Fibroblast of lung (primary cell): ENCODE data around the gene CTR9. TPM values are rescaled to one million over a fixed set of nuclear protein-coding genes. Genes with fewer than 3 reads are reported as not detected.
A peak's percentile ranks its signal among the peaks of the same experiment; 100 is the strongest.
"Not testable (repeated sequence)": the region's sequence is repeated elsewhere in the genome, so short reads cannot be mapped to it uniquely, and the experiment has no call there.

ENCODE experiments used
- DNase-seq, 2 donors: peaks; one replicate each; pipeline versions ENCODE4 v3.0.0 to v3.0.0-alpha.2; 2010; ENCODE audit warnings: low read depth in 2 of 2
- H2AFZ ChIP-seq: 2 replicates; pipeline ENCODE4 v1.5.1; 2012; ENCODE audit warnings: low read length, control low read depth, inconsistent platforms
- H3K27ac ChIP-seq: 2 replicates; pipeline ENCODE4 v1.5.1; 2011; ENCODE audit warnings: low read length, control low read depth; ENCODE audit not compliant: insufficient read depth
- H3K27me3 ChIP-seq: 2 replicates; pipeline ENCODE4 v1.5.1; 2011; ENCODE audit warnings: mild to moderate bottlenecking, low read length; ENCODE audit not compliant: control insufficient read depth, insufficient read depth
- H3K36me3 ChIP-seq: 2 replicates; pipeline ENCODE4 v1.5.1; 2011; ENCODE audit warnings: low read length; ENCODE audit not compliant: control insufficient read depth, insufficient read depth
- H3K4me1 ChIP-seq: 2 replicates; pipeline ENCODE4 v1.5.1; 2011; ENCODE audit warnings: low read length; ENCODE audit not compliant: control insufficient read depth, insufficient read depth; ENCODE audit errors: extremely low read depth
- H3K4me2 ChIP-seq: 2 replicates; pipeline ENCODE4 v1.5.1; 2011; ENCODE audit warnings: low read length, control low read depth; ENCODE audit not compliant: insufficient read depth; ENCODE audit errors: extremely low read depth
- H3K4me3 ChIP-seq, 4 experiments: fragments of 200-600 bp in 1 of 4; sonication (generic) in 1 of 4; replicated peaks in 1 of 4; 2 replicates each; pipeline ENCODE4 v1.5.1; 2011 to 2016; ENCODE audit warnings: low read length in 4 of 4, low read depth in 3 of 4, mild to moderate bottlenecking in 3 of 4, control low read depth in 2 of 4, inconsistent platforms in 1 of 4, mixed read lengths in 1 of 4; ENCODE audit not compliant: insufficient read depth in 1 of 4; ENCODE audit errors: control extremely low read depth in 1 of 4
- H3K79me2 ChIP-seq: 2 replicates; pipeline ENCODE4 v1.5.1; 2012; ENCODE audit warnings: mild to moderate bottlenecking, low read length, inconsistent platforms; ENCODE audit not compliant: control insufficient read depth, insufficient read depth
- H3K9ac ChIP-seq: 2 replicates; pipeline ENCODE4 v1.5.1; 2011; ENCODE audit warnings: mild to moderate bottlenecking, low read length, control low read depth; ENCODE audit not compliant: insufficient read depth
- H3K9me3 ChIP-seq: 2 replicates; pipeline ENCODE4 v1.5.1; 2012; ENCODE audit warnings: low read depth, low read length; ENCODE audit not compliant: control insufficient read depth, insufficient read depth
- H4K20me1 ChIP-seq: 2 replicates; pipeline ENCODE4 v1.5.1; 2011; ENCODE audit warnings: low read length; ENCODE audit not compliant: control insufficient read depth, insufficient read depth; ENCODE audit errors: extremely low read depth
- EZH2 ChIP-seq: IDR thresholded peaks from 2 replicates; pipeline ENCODE4 v1.5.1; 2012; ENCODE audit warnings: low read length, control low read depth, mild to moderate bottlenecking; ENCODE audit errors: missing control alignments
- polyA plus RNA-seq, 2 donors: library from polyadenylated mRNA; depleted of rRNA in 1 of 2; stranded (reverse) in 1 of 2; unstranded in 1 of 2; fragments of >200 nt; gene quantifications; 2 replicates each; pipeline ENCODE4 v1.2.1, GENCODE V29; 2011 to 2012; ENCODE audit warnings: missing spikeins in 1 of 2
- total RNA-seq: library from RNA; depleted of rRNA; stranded (reverse); fragments of >200 nt; gene quantifications from 2 replicates; pipeline ENCODE4 v1.2.1, GENCODE V29; 2014
- TF ChIP-seq, protein P1 (sequence below), 2 donors: IDR thresholded peaks in 1 of 2; conservative IDR thresholded peaks in 1 of 2; 1 replicate in 1 of 2; 2 replicates in 1 of 2; pipeline ENCODE4 v1.5.1; 2011 to 2012; ENCODE audit warnings: low read length in 2 of 2, control low read depth in 1 of 2, inconsistent platforms in 1 of 2, low read depth in 1 of 2, mild to moderate bottlenecking in 1 of 2

The CTR9 gene
- total and polyA plus RNA-seq, 2 donors (not counting 1 experiment from before 2014, with no cell fraction given): 22.8 to 41.5 TPM

DNA sequence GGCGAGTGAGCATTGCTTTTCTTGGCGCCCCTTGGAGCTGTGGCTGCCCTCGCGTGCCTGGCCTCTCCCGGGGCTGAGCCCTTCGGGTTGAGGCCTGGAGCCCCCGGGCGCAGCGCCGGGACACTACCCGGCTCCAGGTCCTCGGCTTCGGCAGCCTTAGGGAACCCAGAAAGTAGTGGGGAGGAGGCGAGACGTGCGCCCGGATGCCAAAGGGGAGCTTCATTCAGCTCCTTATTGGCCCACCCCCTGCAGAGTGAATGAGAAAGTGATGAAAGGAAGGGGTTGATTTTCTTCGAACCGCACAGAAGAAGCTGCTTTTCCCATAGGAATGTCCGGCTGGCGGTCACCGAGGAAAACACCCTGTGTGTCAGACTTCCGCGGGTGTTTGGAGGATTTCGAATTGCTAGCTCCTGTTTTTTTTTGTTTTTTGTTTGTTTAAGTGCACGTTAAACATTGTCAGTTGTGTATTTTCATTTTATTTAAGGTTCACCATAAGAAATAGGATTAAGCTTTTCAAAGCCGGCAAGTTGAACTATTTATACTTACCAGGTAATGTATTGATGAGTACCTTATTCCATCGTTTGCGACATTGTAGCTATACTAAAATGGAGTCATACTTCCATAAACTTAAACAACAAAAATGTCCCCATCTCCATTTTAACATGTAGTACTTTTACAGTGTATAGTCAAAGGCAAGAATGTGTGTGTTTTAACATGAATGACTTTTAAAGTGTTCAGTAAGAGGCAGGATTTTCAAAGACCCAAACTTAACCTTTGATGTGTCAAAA, 58.5 kb downstream of the CTR9 start:
- Histone ChIP-seq H3K27me3 (no peaks in the 10 kb centered on the region), H3K36me3 (peaks cover 4% of the 10 kb centered on the region), H3K9me3 (no peaks in the 10 kb centered on the region), H2AFZ (peak overlapping the region; percentile 9), H3K4me1 (peaks cover 9% of the 10 kb centered on the region), H3K4me2 (peak overlapping the region; percentile 36), H4K20me1 (peaks cover 3% of the 10 kb centered on the region), H3K4me3 (peak overlapping the region; percentile 38 to 96 (median 69)), H3K79me2 (peaks cover 36% of the 10 kb centered on the region), H3K9ac (peak overlapping the region; percentile 74), H3K27ac (peak overlapping the region; percentile 83)
- TF ChIP-seq, protein P1, sequence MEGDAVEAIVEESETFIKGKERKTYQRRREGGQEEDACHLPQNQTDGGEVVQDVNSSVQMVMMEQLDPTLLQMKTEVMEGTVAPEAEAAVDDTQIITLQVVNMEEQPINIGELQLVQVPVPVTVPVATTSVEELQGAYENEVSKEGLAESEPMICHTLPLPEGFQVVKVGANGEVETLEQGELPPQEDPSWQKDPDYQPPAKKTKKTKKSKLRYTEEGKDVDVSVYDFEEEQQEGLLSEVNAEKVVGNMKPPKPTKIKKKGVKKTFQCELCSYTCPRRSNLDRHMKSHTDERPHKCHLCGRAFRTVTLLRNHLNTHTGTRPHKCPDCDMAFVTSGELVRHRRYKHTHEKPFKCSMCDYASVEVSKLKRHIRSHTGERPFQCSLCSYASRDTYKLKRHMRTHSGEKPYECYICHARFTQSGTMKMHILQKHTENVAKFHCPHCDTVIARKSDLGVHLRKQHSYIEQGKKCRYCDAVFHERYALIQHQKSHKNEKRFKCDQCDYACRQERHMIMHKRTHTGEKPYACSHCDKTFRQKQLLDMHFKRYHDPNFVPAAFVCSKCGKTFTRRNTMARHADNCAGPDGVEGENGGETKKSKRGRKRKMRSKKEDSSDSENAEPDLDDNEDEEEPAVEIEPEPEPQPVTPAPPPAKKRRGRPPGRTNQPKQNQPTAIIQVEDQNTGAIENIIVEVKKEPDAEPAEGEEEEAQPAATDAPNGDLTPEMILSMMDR (conservative IDR thresholded peaks at IDR 0.05 in 1 of 2, IDR thresholded peaks at IDR 0.05 in 1 of 2; ENCODE audit: low read depth in 1 of 2, low read length in 2 of 2): no peak
- no peak for TF ChIP-seq EZH2
- DNase-seq: peak; percentile 67 to 85

DNA sequence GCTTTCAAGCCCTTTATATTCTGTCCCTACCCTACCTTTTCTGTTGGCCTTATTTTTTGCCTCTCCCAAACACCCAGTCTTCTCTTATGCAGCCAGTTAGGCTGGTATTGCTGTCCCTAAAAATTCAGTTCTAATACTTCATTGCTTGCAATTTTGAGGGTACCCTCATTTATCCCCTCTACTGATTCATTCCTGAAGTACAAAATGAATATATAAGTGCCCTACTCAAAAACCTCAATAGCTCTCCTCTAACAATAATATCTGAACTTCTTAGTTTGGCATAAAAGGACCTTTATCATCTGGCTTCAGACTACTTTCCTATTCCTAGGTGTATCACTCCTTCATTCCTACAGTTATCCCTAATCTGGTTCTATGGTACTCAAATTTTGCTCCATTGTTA, 62.9 kb downstream of the CTR9 start:
- Histone ChIP-seq H3K79me2 (no peaks in the 10 kb centered on the region), H3K4me3 (no peak overlapping the region), H3K9ac (no peak overlapping the region), H3K27ac (no peak overlapping the region), H2AFZ (no peak overlapping the region), H3K9me3 (no peaks in the 10 kb centered on the region), H3K4me1 (peaks cover 7% of the 10 kb centered on the region), H4K20me1 (no peaks in the 10 kb centered on the region), H3K4me2 (no peak overlapping the region), H3K27me3 (no peaks in the 10 kb centered on the region), H3K36me3 (no peaks in the 10 kb centered on the region)
- DNase-seq: no peak
- TF ChIP-seq, protein P1 (conservative IDR thresholded peaks at IDR 0.05 in 1 of 2, IDR thresholded peaks at IDR 0.05 in 1 of 2; ENCODE audit: low read depth in 1 of 2, low read length in 2 of 2): no peak
- TF ChIP-seq EZH2: no peak

DNA sequence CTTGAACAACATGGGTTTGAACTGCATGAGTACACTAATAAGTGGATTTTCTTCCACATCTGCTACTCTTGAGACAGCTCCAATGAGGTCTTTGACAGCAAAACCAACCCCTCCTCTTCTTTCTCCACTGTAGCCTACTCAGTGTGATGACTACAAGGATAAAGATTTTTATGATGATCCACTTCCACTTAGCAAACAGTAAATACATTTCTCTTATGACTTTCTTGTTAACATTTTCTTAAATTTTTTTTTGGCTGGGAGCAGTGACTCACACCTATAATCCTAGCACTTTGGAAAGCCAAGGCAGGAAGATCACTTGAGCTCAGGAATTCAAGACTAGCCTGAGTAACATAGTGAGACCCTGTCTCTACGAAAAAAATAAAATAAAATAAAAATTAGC, 67.5 kb downstream of the CTR9 start:
- no peak overlapping the region for H3K4me2 ChIP-seq
- H3K4me3 ChIP-seq: no peak overlapping the region
- peaks cover 7% of the 10 kb centered on the region for H3K4me1 ChIP-seq
- no peak overlapping the region for H3K9ac ChIP-seq
- no peak overlapping the region for H2AFZ ChIP-seq
- peak overlapping the region; percentile 18 for H3K27ac ChIP-seq
- no peak for TF ChIP-seq EZH2
- TF ChIP-seq, protein P1 (conservative IDR thresholded peaks at IDR 0.05 in 1 of 2, IDR thresholded peaks at IDR 0.05 in 1 of 2; ENCODE audit: low read depth in 1 of 2, low read length in 2 of 2): no peak
- H4K20me1 ChIP-seq: no peaks in the 10 kb centered on the region
- H3K79me2 ChIP-seq: no peaks in the 10 kb centered on the region
- H3K27me3 ChIP-seq: no peaks in the 10 kb centered on the region
- DNase-seq: peak; percentile 39 to 82
- H3K9me3 ChIP-seq: no peaks in the 10 kb centered on the region
- no peaks in the 10 kb centered on the region for H3K36me3 ChIP-seq

DNA sequence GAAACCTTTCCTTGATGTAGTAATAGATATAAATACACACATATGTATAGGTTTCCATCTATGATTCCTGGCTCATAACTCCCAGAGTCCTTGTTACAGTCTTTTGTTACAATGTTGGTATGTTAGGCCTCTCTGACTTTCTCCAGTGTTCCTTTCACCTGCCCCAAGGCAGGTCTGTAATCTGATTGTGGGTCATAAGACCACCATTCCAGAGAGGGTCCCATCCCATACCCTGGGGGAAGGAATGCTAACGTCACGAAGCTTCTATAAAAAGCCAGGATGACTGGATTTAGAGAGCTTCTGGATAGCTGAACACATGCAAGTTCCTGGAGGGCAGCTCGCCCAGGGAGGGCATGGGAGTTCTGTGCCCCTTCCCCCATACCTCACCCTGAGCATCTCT, 71.4 kb downstream of the CTR9 start:
- not testable (repeated sequence) for H3K9ac ChIP-seq, H4K20me1 ChIP-seq, H3K27ac ChIP-seq, H3K27me3 ChIP-seq, H3K36me3 ChIP-seq, H3K79me2 ChIP-seq, DNase-seq, H3K4me2 ChIP-seq, H2AFZ ChIP-seq, H3K9me3 ChIP-seq, H3K4me3 ChIP-seq, H3K4me1 ChIP-seq
